Activated CD4-positive, alpha-beta T cell treated with anti-CD3 and anti-CD28 coated beads, Interleukin-2, Interleukin-6, amounts not matched to agents 100 ng/mL and 50 ng/mL, durations not matched to agents 16 hours and 8 hours (primary cell): ENCODE measurements around the gene LRATD1.
A peak's percentile ranks its signal among the peaks of the same experiment; 100 is the strongest.
"Not testable (repeated sequence)": the region's sequence is repeated elsewhere in the genome, so short reads cannot be mapped to it uniquely, and the experiment has no call there.

Experiments used
- DNase-seq: peaks from one replicate; pipeline ENCODE4 v3.0.0-alpha.2; 2020

The LRATD1 gene, protein sequence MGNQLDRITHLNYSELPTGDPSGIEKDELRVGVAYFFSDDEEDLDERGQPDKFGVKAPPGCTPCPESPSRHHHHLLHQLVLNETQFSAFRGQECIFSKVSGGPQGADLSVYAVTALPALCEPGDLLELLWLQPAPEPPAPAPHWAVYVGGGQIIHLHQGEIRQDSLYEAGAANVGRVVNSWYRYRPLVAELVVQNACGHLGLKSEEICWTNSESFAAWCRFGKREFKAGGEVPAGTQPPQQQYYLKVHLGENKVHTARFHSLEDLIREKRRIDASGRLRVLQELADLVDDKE

DNA sequence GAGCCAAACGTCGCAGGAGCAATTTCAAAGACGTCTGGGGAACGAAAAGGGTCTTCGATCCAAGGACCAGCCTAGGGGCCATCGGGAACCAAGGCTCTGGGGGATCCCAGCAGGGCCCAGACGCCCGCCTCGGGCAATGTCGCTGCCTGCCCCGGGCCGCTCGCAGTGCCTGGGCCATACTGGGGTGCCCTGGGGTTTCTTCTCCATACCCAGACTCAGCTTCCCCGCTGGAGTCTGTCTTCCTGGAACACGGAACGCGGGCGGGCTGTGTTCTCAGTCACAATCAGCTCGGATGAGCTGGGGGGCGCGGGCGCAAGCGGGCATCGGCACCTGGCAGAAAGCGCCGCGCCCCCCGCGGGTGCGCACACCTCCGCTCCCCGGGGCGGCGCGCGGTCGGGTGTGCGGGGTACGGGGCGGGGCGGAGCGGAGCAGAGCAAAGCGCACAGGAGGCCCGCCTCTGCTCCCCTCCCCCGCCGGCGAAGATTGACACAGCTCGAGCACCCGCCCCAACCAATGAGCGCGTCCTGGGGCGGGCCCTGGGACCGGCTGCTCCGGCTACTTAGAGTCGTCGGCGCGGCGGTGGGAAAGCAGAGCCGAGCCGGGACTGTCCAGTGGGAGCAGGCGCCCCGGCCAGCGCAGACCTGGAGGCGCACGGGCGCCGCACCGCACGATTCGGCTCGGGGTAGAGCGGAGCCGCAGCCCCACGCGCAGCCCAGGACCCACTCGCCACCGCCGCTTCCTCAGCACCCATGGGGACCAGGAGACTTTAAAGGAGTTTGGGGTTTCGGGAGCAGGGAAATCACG, at the start of gene LRATD1:
Gene LRATD1 (plus strand): TSS at position 585 of the 804 bp plus-strand sequence. CDS start 1,263 bp downstream, outside the sequence.
- peak; percentile 12 for DNase-seq

DNA sequence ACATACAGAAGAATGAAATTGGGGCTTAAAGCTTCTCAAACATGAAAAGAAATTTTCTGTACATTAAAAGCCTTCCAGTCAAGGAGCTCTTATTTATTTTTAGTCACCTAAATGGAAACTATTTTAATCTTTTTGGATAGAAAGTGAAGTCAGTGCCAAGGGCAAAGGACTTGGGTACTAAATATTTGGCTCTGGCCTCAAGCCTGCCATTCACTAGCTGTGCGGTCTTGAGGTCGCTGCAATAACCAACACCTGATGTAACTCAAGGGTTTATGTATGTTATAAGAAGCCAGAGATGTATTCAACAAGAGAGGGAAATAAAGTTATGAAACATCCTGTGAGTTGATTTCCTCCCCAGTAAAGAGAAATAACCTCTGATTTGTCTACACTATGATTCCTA, 49.5 kb upstream of the LRATD1 start:
- no peak for DNase-seq

DNA sequence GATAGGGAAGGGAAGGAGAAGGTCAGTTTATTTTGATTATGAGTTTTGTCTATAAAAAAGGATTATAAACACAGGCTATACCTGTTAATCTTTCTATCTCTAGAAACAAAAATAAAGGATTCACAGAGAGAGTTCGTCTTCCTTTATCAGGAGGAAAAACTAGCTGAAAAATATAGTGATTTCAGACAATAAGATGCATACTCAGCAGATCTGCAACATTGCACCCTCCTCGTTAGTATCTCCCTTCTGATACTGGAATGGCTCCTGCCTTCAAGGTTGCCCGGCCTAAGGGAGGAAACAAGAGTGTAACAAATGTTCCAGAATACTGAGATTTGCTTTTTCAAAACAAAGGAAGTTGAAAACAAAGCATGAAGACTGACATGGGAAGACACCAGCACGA, 48.7 kb upstream of the LRATD1 start:
- DNase-seq = no peak

DNA sequence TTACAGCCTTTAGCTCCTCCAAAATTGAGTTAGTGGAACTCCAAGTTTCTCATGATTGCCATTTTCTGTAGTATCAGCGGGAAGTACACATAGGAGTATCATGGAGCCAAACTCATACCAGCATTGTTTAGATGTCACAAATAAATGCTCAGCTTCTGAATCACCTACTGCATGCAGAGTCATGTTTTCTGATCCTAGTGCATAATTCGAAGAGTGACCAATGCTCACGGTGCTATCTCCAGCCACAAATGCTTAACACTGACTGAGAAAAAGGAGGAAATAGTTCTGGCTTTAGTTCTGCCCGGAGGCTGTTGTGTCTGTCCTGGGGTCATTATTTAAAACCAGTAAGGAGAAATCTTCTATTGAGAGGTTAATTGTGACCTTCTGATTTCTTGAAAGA, 45.4 kb upstream of the LRATD1 start:
- DNase-seq = no peak

DNA sequence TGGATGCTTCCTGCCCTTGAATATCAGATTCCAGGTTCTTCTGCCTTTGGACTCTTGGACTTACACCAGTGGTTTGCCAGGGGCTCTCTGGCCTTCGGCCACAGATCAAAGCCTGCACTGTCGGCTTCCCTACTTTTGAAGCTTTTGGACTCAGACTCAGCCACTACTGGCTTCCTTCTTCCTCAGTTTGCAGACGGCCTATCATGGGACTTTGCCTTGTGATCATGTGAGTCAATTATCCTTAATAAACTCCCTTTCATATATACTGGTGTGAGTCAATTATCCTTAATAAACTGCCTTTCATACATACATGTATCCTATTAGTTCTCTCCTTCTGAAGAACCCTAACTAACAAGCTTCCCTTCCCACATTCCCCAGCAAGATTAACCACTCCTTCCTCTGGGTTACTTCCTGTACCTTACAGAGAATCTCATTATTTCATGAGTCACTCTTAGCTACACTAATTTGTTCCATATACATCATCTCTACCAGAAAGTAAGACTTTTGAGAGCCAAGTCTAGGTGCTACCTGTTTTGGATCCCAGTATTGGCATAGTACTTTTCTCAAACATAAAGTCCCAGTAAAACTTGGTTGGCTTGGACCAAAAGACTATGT, 31.3 kb upstream of the LRATD1 start:
- no peak for DNase-seq

DNA sequence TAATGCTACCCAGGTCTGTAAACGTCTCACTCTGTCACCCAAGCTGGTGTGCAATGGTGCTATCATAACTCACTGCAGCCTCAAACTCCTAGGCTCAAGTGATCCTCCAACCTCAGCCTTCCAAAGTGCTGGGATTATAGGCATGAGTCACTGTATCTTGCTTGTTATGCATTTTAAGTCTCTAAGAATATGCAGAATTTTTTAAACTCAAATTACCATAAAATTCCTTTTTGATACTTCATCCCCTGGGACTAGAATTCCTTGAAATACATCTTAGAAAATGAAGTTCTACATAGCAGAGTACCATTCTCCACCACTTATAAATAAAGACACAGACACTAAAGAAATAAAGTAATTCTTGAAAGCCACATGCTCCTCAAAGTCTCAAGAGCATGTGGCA, 30.2 kb upstream of the LRATD1 start:
- DNase-seq = no peak

DNA sequence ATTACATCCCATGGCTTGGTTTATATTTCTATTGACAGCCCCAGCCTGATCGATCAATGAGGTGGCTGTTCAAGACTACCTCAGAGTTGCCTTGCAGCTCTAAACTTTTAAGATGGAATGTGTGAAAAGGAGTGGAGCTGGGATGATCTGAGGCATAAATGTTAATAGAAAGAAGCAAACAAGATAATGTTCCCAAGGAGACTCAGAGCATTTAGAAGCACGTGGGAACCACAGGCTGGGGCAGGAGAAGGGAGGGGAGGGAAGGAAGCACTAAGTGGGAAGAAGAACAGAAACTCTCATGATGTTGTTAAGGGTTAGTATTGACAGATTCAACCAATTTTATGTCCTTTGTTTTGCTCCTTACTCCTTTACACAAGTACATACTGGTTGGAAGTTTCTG, 28.8 kb upstream of the LRATD1 start:
- no peak for DNase-seq

DNA sequence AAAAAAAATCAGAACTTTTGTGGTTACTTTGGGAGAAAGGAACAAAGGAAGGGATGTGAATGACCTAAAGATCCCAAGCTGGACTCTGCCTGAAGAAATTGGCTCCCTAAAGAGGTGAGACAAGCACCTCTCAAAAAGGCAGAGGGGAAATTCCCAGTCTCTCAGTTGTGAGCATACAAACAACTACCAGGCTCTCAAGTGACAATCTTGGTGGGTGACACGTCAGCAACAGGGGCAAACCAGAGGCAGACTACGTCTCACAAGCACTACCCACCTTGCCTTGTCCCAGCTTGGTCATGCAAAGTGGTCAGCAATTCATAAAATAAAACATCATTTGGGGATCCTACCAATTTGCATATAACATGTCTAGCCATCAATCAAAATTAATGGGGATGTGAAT, 24.3 kb upstream of the LRATD1 start:
- DNase-seq = no peak

DNA sequence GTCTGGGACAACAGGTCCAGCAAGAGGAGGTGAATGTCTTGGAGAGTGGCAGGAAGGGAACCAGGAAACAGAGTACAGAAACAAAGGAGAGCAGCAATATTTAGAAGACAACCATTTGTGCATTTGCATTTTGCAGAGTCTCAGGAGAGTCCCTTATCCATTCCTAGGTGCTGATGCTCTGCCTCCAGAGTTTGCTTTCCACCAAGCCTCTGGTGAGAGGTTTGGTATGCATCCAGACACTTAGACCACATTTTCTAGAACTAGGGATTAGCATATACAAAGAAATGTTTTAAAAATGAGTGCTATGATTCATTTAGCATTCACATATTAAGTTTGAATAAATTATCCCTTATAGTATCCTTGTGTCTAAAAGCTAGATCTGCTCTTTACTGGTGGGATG, 18.5 kb upstream of the LRATD1 start:
- no peak for DNase-seq

DNA sequence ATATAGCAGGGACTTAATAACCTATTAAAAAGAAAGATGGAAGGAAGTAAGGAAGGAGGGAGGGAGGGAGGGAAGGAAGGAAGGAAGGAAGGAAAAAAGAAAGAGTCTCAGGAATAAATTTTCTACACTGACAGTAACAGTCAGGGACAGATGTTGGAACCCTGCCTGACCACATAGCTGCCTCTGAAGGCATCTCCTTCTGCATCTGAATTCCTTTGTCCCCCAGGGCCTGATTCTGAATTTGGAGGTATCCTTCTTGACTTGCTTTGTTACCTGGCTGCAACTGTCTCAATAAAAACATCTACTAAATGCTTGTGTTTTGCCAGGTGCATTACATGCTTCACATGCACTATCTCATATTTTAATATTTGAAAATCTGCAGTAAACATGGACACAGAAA, 17.4 kb upstream of the LRATD1 start:
- DNase-seq = no peak

DNA sequence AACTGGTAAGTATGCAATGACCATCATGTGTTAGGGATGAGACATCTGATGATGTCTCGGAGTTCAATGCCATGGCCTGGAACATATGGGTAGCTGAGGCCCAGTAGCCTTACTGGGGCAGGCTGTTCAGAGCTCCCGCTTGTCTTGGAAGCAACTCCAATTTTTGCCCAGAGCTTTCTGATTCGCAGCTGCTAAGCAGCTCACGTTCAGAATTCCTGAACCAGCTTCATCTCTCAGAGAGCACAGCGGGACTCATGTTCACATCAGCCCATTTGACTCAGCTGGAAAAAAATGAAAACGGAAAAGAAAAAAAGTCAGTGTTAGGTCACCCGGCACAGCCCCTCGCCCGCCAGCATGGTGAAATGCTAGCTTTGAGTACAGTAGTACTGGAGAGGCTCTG, 16.8 kb upstream of the LRATD1 start:
- no peak for DNase-seq

DNA sequence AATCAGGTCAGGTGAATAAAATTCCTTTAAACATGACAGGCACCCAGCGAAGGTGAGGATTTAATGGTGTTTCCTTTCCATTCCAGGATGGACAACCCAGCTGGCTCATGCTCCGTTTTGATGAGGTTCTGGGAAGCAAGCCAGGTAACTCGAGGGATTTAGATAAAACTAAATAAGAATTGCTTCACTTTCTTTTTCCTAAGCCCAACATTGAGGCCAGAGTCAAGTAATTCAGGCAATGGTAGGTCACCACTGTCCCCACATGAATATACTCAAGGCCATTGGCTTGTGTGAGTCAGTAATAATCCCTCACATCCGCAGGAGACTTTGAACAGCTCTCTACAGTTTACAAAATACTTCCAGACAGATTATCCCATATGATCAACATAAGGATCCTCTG, 16.2 kb upstream of the LRATD1 start:
- DNase-seq = no peak

DNA sequence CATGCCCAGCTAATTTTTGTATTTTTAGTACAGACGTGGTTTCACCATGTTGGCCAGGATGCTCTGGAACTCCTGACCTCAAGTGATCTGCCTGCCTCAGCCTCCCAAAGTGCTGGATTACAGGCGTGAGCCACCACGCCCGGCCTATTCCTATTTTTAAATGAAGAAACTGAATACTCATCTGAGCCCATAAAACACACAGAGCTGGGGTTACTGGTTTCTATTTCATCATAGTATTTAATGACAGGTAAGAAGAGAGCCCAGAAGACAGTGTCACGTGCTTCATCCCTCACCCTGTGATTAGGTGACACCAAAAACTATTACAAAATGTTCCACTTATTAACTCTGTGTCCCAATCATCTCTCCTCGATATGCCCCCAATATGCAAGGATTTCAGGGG, 15.6 kb upstream of the LRATD1 start:
- DNase-seq = no peak

DNA sequence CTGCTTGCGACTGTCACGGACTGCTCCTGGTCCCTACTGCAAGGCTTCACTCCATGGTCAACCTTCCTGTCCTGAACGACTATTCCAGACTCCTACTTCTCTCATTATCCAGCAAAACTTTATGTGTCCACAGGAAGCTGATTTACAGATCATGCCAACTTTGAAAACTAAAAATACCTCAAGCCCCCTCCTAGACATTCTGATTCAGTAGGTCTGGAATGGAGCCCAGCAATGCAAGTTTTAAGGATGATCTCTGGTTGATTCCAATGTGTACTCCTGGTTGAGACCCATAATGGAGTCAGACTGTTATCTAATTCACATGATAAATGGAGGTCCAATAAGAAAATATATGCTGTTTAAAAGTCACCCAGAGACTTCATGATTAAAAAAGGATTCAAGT, 13.1 kb upstream of the LRATD1 start:
- DNase-seq = no peak

DNA sequence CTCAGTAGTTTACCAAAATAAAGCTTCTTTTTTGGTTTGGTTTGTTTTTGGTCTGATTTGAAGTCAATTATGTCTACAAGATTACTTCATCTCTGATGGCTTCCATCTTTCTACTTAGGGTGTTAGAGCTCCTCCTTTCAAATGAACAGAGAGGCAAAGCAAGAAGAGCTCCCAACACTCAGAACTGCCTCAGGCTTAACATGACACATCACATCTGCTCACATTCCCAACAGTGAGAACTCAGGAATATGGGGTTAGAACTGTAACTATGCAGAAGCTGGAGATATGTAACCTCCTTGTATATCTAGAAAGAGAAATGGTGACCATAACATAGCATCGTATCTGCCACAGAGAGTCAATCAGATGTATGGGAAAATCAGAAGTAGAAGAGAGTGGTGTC, 11.4 kb upstream of the LRATD1 start:
- DNase-seq = no peak

DNA sequence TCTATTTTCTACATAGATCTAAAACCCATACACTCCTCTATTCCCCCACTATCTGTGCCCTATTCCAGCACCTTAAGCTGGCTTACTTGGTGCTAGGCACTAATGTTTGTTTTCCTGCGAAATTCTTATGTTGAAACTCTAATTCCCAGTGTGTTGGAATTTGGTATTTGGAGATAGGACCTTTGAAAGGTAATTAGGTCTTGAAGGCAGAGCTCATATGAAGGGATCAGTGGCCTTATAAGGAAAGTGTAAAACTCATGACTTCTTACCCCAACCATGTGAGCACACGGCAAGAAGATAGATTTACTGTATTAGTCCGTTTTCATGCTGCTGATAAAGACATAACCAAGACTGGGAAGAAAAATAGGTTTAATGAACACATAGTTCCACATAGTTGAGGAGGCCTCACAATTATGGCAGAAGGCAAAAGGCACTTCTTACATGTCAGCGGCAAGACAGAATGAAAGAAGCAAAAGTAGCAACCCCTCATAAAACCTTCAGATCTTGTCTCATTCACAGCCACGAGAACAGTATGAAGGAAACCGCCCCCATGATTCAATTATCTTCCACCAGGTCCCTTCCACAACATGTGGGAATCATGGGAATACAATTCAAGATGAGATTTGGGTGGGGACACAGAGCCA, 10.5 kb upstream of the LRATD1 start:
- DNase-seq = no peak

DNA sequence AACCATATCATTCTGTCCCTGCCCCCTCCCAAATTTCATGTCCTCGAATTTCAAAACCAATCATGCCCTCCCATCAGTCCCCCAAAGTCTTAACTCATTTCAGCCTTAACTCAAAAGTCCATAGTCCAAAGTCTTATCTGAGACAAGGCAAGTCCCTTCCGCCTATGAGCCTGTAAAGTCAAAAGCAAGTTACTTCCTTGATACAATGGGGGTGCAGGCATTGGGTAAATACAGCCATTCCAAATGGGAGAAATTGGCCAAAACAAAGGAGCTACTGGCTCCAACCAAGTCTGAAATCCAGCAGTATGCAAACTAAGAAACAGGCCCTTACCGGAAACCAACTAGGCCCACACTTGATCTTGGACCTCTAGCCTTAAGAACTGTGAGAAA, 10.0 kb upstream of the LRATD1 start:
- not testable (repeated sequence) for DNase-seq

DNA sequence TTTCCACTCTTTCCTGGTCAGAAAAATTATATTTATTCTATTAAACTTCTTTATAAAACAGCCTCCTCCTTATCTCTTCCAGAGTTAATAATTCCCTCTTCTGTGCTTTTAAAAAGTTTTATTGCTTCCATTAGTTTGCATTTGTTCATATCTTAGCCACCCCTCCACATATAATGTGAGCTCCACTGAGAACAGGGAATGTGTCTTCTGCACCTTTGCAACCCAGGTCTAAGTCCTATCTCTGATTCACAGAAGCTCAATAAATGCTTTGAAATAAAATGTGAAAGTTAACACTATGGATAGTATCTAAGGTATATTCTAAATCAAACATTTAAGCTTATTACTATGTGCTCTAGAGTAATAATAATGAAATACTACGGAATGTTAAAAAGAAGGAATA, 9.3 kb upstream of the LRATD1 start:
- no peak for DNase-seq

DNA sequence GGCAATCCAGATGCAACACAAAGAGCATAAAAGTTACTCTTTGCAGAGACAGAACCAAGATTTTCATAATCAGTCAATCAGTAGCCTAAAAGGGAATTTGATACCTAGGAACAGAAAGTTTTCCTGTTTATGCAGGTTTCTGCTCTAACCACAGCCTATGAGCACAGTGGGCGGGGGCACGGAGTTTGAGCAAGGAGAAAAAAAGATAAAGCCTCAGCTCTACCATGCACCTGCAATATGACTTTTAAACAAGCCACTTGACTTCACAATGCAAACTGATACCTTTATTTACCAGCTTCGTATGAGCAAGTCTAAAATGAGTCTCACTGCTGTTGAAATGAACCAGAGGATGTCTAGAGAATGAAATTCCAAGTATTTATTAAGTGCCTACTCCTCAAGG, 5.6 kb upstream of the LRATD1 start:
- DNase-seq = no peak

DNA sequence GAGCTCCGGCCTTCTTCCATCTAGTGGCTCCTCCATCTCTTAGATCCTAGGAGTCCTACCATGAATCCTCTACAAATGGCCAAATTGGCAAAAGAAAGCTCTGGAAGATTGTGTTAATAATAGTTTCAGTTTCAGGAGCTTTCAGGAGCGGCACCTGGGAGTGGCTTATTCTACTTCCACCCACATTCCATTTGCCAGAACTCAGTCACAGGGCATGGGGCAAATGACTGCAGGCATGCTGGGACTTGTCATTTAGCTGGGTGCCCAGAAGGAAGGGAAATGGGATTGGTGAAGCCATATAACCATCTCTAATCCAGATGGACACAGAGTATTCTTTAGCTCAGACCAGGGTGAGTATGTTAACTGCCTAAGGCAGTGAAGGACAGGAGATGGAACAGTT, 3.6 kb upstream of the LRATD1 start:
- DNase-seq = no peak

DNA sequence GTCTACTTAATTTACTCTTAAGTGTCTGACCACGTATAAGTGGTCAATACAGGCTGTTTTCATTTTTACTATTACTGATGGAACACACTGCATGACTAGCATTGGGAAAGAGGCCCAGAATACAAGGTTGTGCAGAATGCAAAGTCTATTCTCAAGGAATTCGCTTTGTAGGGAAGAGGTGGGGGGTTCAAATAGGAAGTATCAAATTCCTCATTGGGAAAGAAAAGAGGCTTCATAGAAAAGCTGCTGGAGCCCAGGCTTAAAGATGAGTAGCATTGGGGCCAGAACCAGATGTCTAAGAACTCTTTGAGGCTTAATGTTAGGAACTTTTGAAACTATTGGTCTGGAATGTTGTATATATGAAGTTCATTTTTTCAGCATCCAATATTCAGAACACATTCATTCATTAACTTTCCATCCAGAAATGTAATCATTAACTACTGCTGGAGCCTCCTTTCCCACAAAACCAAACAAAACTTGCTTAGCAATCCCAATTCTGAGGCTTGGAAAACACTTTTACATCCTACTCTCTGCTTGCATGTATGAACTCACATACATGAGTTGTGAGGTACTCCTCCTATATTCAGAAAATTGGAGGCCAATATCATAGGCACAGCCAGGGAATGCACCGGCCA, 994 bp upstream of the LRATD1 start:
- DNase-seq = no peak

DNA sequence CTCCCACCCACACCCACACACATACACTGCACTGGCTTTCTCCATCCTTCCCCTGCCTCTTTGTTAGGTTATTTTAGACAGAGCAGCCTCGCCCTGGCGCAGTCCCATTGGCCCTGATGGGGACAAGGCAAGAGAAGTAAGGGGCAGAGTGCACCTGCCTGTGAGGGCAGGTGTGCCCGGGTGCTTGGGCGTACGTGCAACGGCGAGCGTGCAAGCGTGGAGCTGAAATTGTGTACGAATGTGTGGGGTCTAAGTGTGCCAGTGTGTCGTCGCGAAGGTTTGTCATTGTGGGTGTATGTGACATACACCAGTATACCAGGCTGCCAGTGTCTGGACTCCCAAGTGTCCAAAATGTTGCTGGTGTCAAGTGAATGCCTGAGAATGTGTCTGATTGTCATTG, 544 bp downstream of the LRATD1 start:
- DNase-seq = no peak

DNA sequence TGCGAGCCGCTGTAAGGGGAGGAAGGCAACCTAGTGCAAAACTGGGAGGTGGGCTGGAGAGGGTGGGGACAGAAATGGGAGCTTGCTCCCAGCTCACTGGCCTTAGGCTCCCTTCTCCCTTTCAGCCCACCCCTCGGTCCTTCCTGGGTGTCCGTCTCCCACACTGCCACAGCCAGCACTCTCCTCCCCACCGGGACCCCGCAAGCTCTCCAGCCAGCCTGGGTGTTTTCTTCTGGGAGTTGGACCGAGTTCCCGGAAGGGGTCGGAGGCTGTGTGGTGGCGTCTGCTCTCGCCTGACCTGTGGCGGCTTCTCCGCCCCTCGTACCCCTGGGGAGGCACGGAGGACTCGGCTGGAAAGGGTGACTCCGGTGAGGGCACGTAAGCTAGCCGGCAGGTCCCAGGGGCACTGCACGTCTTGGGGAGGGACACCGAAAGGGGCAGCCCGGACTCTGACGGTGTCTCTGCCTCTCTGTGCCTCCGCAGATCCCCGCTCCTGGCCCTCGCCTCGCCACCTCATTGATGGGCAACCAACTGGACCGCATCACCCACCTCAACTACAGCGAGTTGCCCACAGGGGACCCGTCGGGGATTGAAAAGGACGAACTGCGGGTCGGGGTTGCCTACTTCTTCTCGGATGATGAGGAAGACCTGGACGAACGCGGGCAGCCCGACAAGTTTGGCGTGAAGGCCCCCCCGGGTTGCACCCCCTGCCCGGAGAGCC, 1.1 kb downstream of the LRATD1 start:
- no peak for DNase-seq
